HG03039 (cell line): ENCODE results near the gene USP31.
"Not testable (repeated sequence)": the region's sequence is repeated elsewhere in the genome, so short reads cannot be mapped to it uniquely, and the experiment has no call there.

Experiments used
- ATAC-seq: cut with Tn5 transposase; IDR thresholded peaks from one replicate; pipeline ENCODE4 v1.9.1; 2021; ENCODE audit warnings: mild to moderate bottlenecking, moderate library complexity; ENCODE audit not compliant: unreplicated experiment

Gene USP31

GRCh38 chr16:23101012-23101550 lies 48.2 kb downstream of the USP31 start:
- ATAC-seq: no peak

- not testable (repeated sequence) for ATAC-seq
Measured at GRCh38 chr16:23096450-23096849, 52.8 kb downstream of the USP31 start.

- ATAC-seq: not testable (repeated sequence)
Measured at GRCh38 chr16:23094136-23094535, 55.1 kb downstream of the USP31 start.

- ATAC-seq: no peak
Measured at GRCh38 chr16:23092801-23093117, 56.5 kb downstream of the USP31 start.

GRCh38 chr16:23092072-23092800 lies 57.0 kb downstream of the USP31 start:
- ATAC-seq: no peak

GRCh38 chr16:23089111-23089510 lies 60.1 kb downstream of the USP31 start:
- no peak for ATAC-seq

GRCh38 chr16:23088018-23088417 lies 61.2 kb downstream of the USP31 start:
- ATAC-seq: no peak

GRCh38 chr16:23085949-23086348 lies 63.3 kb downstream of the USP31 start:
- no peak for ATAC-seq

- ATAC-seq: no peak
Measured at GRCh38 chr16:23082161-23082788, 67.0 kb downstream of the USP31 start.

GRCh38 chr16:23081675-23082119 lies 67.6 kb downstream of the USP31 start:
- ATAC-seq: no peak

GRCh38 chr16:23080747-23081146 lies 68.5 kb downstream of the USP31 start:
- ATAC-seq: no peak

- ATAC-seq: no peak
Measured at GRCh38 chr16:23080329-23080728, 68.9 kb downstream of the USP31 start.

GRCh38 chr16:23079675-23080301 lies 69.5 kb downstream of the USP31 start:
- ATAC-seq: no peak

GRCh38 chr16:23074423-23074822 lies 74.8 kb downstream of the USP31 start:
- ATAC-seq: no peak

- no peak for ATAC-seq
Measured at GRCh38 chr16:23072769-23073549, 76.3 kb downstream of the USP31 start.

- no peak for ATAC-seq
Measured at GRCh38 chr16:23072084-23072599, 77.1 kb downstream of the USP31 start.

- ATAC-seq: no peak
Measured at GRCh38 chr16:23071196-23072083, 77.8 kb downstream of the USP31 start.

GRCh38 chr16:23069844-23070243 lies 79.4 kb downstream of the USP31 start:
- no peak for ATAC-seq

GRCh38 chr16:23068079-23068736 lies 81.0 kb downstream of the USP31 start:
- no peak for ATAC-seq
